CD14-positive monocyte (primary cell): Measurements from ENCODE around the gene SMPDL3A. TPM values are rescaled to one million over a fixed set of nuclear protein-coding genes. Genes with fewer than 3 reads are reported as not detected.
"Not testable (repeated sequence)": the region's sequence is repeated elsewhere in the genome, so short reads cannot be mapped to it uniquely, and the experiment has no call there.

Source experiments
- DNase-seq, 3 donors: peaks; one replicate each; pipeline ENCODE4 v3.0.0-alpha.2; 2011 to 2022
- H2AFZ ChIP-seq: 2 replicates; pipeline ENCODE4 v1.6.0; 2012; ENCODE audit warnings: mild to moderate bottlenecking, low read depth, low read length, inconsistent platforms; ENCODE audit not compliant: insufficient read depth, poor library complexity, severe bottlenecking
- H3K27ac ChIP-seq, 2 donors: 1 replicate in 1 of 2; 2 replicates in 1 of 2; pipeline ENCODE4 v1.5.1; 2012 to 2013; ENCODE audit warnings: low read length in 2 of 2, control low read depth in 1 of 2, inconsistent platforms in 1 of 2, low read depth in 1 of 2, mild to moderate bottlenecking in 1 of 2
- H3K27me3 ChIP-seq, 2 donors: one replicate each; pipeline versions ENCODE4 v1.6.0 to v1.6.1; 2011 to 2013; ENCODE audit warnings: low read length in 2 of 2; ENCODE audit not compliant: control insufficient read depth in 2 of 2, insufficient read depth in 2 of 2
- H3K36me3 ChIP-seq, 2 donors: replicated peaks in 1 of 2; 1 replicate in 1 of 2; 2 replicates in 1 of 2; pipeline versions ENCODE4 v1.5.1 to v1.6.1; 2012 to 2013; ENCODE audit warnings: low read length in 2 of 2, control low read depth in 1 of 2, inconsistent platforms in 1 of 2, mild to moderate bottlenecking in 1 of 2; ENCODE audit not compliant: insufficient read depth in 2 of 2, control insufficient read depth in 1 of 2
- H3K4me1 ChIP-seq, 2 donors: 1 replicate in 1 of 2; 2 replicates in 1 of 2; pipeline versions ENCODE4 v1.5.1 to v1.6.1; 2012 to 2013; ENCODE audit warnings: low read length in 2 of 2, control low read depth in 1 of 2, inconsistent platforms in 1 of 2, mild to moderate bottlenecking in 1 of 2, moderate library complexity in 1 of 2; ENCODE audit not compliant: insufficient read depth in 2 of 2, control insufficient read depth in 1 of 2
- H3K4me2 ChIP-seq: replicated peaks from 2 replicates; pipeline ENCODE3; 2012; ENCODE audit warnings: low read length, moderate library complexity, mild to moderate bottlenecking; ENCODE audit not compliant: poor library complexity, severe bottlenecking; ENCODE audit errors: extremely low read depth
- H3K4me3 ChIP-seq, 3 experiments: fragments of 200-600 bp in 1 of 3; sonication (generic) in 1 of 3; replicated peaks in 1 of 3; 1 replicate in 2 of 3; 2 replicates in 1 of 3; pipeline ENCODE4 v1.5.1; 2011 to 2013; ENCODE audit warnings: low read length in 3 of 3, mild to moderate bottlenecking in 3 of 3, control low read depth in 2 of 3, low read depth in 2 of 3, inconsistent platforms in 1 of 3, moderate library complexity in 1 of 3
- H3K79me2 ChIP-seq: 2 replicates; pipeline ENCODE4 v1.6.0; 2012; ENCODE audit warnings: mild to moderate bottlenecking, control low read depth, inconsistent platforms, low read length, moderate library complexity; ENCODE audit not compliant: insufficient read depth
- H3K9ac ChIP-seq: 2 replicates; pipeline ENCODE4 v1.6.0; 2017; ENCODE audit warnings: low read length, mild to moderate bottlenecking; ENCODE audit not compliant: insufficient read depth, poor library complexity, severe bottlenecking
- H3K9me3 ChIP-seq, 2 donors: replicated peaks in 1 of 2; 1 replicate in 1 of 2; 2 replicates in 1 of 2; pipeline versions ENCODE4 v1.5.1 to v1.6.1; 2012 to 2013; ENCODE audit warnings: low read length in 2 of 2, control low read depth in 1 of 2; ENCODE audit not compliant: control insufficient read depth in 1 of 2, insufficient read depth in 1 of 2
- H4K20me1 ChIP-seq: 2 replicates; pipeline ENCODE4 v1.6.0; 2012; ENCODE audit warnings: mild to moderate bottlenecking, low read length, control low read depth, moderate library complexity; ENCODE audit not compliant: insufficient read depth
- H3K27ac Mint-ChIP-seq, 7 donors: one replicate each; pipeline ENCODE4 v1.8.0; 2020; ENCODE audit warnings: mild to moderate bottlenecking in 7 of 7, mixed read lengths in 7 of 7, moderate library complexity in 6 of 7, inconsistent platforms in 2 of 7
- H3K27me3 Mint-ChIP-seq, 3 donors: one replicate each; pipeline ENCODE4 v1.8.0; 2021 to 2022; ENCODE audit warnings: low read depth in 3 of 3, mild to moderate bottlenecking in 3 of 3, mixed read lengths in 3 of 3, moderate library complexity in 3 of 3, inconsistent platforms in 1 of 3
- H3K36me3 Mint-ChIP-seq, 2 donors: one replicate each; pipeline ENCODE4 v1.8.0; 2020; ENCODE audit warnings: mixed read lengths in 2 of 2, inconsistent platforms in 1 of 2, mild to moderate bottlenecking in 1 of 2
- H3K4me1 Mint-ChIP-seq: one replicate; pipeline ENCODE4 v1.8.0; 2020; ENCODE audit warnings: mild to moderate bottlenecking, mixed read lengths
- H3K4me3 Mint-ChIP-seq, 2 donors: one replicate each; pipeline ENCODE4 v1.8.0; 2020; ENCODE audit warnings: mild to moderate bottlenecking in 2 of 2, mixed read lengths in 2 of 2, moderate library complexity in 1 of 2
- H3K9me3 Mint-ChIP-seq, 7 donors: one replicate each; pipeline ENCODE4 v1.8.0; 2020 to 2022; ENCODE audit warnings: mixed read lengths in 7 of 7, mild to moderate bottlenecking in 6 of 7, moderate library complexity in 6 of 7, inconsistent platforms in 2 of 7
- CTCF ChIP-seq: fragments of 200-600 bp; IDR thresholded peaks from one replicate; pipeline ENCODE4 v1.8.0; 2022; ENCODE audit warnings: antibody characterized with exemption, mild to moderate bottlenecking
- WGBS: methylation state at CpG from one replicate; pipeline ENCODE4 v1.1.5; 2013; ENCODE audit warnings: missing lambda C conversion rate; ENCODE audit not compliant: insufficient coverage; 5-methylcytosine and 5-hydroxymethylcytosine counted together
- intact Hi-C, 2 donors: fragments of 100-400 bp; cut with micrococcal nuclease; formaldehyde crosslinking; loops; one replicate each; pipeline versions ENCODE4 v1.15.0 to v1.15.1; 2023
- polyA plus RNA-seq, 3 donors: library from polyadenylated mRNA; depleted of rRNA in 1 of 3; unstranded in 2 of 3; stranded (reverse) in 1 of 3; fragments of 300-500 nt in 2 of 3; fragments of >200 nt in 1 of 3; fragmentation: Illumina TruSeq in 2 of 3; gene quantifications; 1 replicate in 2 of 3; 2 replicates in 1 of 3; pipeline ENCODE4 v1.2.3, GENCODE V29; 2012 to 2021

Gene SMPDL3A
- polyA plus RNA-seq, 3 donors, result 21.3 to 30.1 (median 21.7) TPM

- Histone ChIP-seq H3K79me2 (no peaks in the 10 kb centered on the region), H4K20me1 (no peaks in the 10 kb centered on the region), H3K36me3 (no peaks in the 10 kb centered on the region), H3K27me3 (no peaks in the 10 kb centered on the region), H3K9me3 (peaks cover 0 to 7% of the 10 kb centered on the region in 2 donors), H3K27ac (no peak overlapping the region), H3K9ac (no peak overlapping the region), H3K4me2 (no peak overlapping the region), H3K4me1 (peaks cover 30 to 37% of the 10 kb centered on the region in 2 donors), H3K4me3 (no peak overlapping the region), H2AFZ (no peak overlapping the region)
- Mint-ChIP-seq H3K4me3 (no peak overlapping the region), H3K27me3 (peaks cover 0 to 4% (median 0%) of the 10 kb centered on the region in 3 donors), H3K9me3 (peaks cover 5 to 12% (median 11%) of the 10 kb centered on the region in 7 donors), H3K36me3 (peaks cover 2 to 9% of the 10 kb centered on the region in 2 donors), H3K27ac (no peak overlapping the region), H3K4me1 (peaks cover 43% of the 10 kb centered on the region)
- no peak for DNase-seq
- intact Hi-C loops, result no loop called here
- WGBS, result 95% methylated on average over 7 of the region's 9 CpGs
- no peak for TF ChIP-seq CTCF
Measured at GRCh38 chr6:122746688-122747087, 42.4 kb upstream of the SMPDL3A start.

GRCh38 chr6:122747573-122747972, 41.5 kb upstream of the SMPDL3A start:
- no peaks in the 10 kb centered on the region for H3K79me2 ChIP-seq
- TF ChIP-seq CTCF, result no peak
- Mint-ChIP-seq H3K27ac (peak overlapping the region in 5 of 7 donors; percentile 46 to 81 (median 74)), H3K9me3 (peaks cover 5 to 12% (median 11%) of the 10 kb centered on the region in 7 donors), H3K4me1 (peaks cover 52% of the 10 kb centered on the region), H3K4me3 (no peak overlapping the region), H3K27me3 (peaks cover 0 to 4% (median 0%) of the 10 kb centered on the region in 3 donors), H3K36me3 (peaks cover 2 to 9% of the 10 kb centered on the region in 2 donors)
- intact Hi-C loops, result no loop called here
- peaks cover 0 to 7% of the 10 kb centered on the region in 2 donors for H3K9me3 ChIP-seq
- 97% methylated on average over 5 of the region's 10 CpGs for WGBS
- peak; percentile 39 to 61 (median 60) for DNase-seq
- H3K9ac ChIP-seq, result no peak overlapping the region
- H2AFZ ChIP-seq, result no peak overlapping the region
- H3K27ac ChIP-seq, result peak overlapping the region in 1 of 2 donors; percentile 49
- no peaks in the 10 kb centered on the region for H3K27me3 ChIP-seq
- H4K20me1 ChIP-seq, result no peaks in the 10 kb centered on the region
- no peak overlapping the region for H3K4me2 ChIP-seq
- H3K4me1 ChIP-seq, result peaks cover 39 to 45% of the 10 kb centered on the region in 2 donors
- no peaks in the 10 kb centered on the region for H3K36me3 ChIP-seq
- H3K4me3 ChIP-seq, result no peak overlapping the region

DNA sequence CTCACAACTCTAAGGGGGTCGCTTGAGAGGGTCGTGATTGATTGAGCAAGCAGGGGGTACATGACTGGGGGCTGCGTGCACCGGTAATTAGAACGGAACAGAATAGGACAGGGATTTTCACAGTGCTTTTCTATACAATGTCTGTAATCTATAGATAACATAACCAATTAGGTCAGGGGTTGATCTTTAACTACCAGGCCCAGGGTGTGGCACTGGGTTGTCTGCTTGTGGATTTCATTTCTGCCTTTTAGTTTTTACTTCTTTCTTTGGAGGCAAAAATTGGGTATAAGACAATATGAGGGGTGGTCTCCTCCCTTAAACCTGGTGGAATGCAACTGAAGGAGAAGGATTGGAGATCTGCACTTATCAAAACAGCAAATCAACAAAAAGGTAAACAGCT, 40.1 kb upstream of the SMPDL3A start:
- H3K4me2 ChIP-seq, H3K4me3 Mint-ChIP-seq, H2AFZ ChIP-seq, H3K9ac ChIP-seq, H4K20me1 ChIP-seq, H3K9me3 ChIP-seq, H3K27me3 Mint-ChIP-seq, H3K36me3 Mint-ChIP-seq, DNase-seq, H3K27ac ChIP-seq, H3K36me3 ChIP-seq, H3K79me2 ChIP-seq, H3K27me3 ChIP-seq, intact Hi-C loops, H3K4me3 ChIP-seq: not testable (repeated sequence)
- Mint-ChIP-seq H3K9me3 (peaks cover 5 to 12% (median 11%) of the 10 kb centered on the region in 7 donors), H3K27ac (peak overlapping the region in 2 of 7 donors; percentile 26 to 72), H3K4me1 (peaks cover 65% of the 10 kb centered on the region)
- peaks cover 52 to 59% of the 10 kb centered on the region in 2 donors for H3K4me1 ChIP-seq
- WGBS, result no CpG with 5 or more reads among the region's 5 CpGs
